Neural progenitor cell (in vitro differentiated cells): ENCODE data around the gene B3GALT5.

Experiments
- CTCF ChIP-seq: fragments of 200-600 bp; sonication (generic); IDR thresholded peaks from 2 replicates; pipeline ENCODE4 v1.5.1; 2017; ENCODE audit warnings: antibody characterized with exemption, mild to moderate bottlenecking
- EZH2 ChIP-seq: fragments of 200-600 bp; sonication (generic); IDR thresholded peaks from 2 replicates; pipeline ENCODE4 v1.6.1; 2017; ENCODE audit warnings: antibody characterized with exemption, mild to moderate bottlenecking, moderate library complexity

GRCh38 chr21:39595465-39595864 is 17.3 kb upstream of the B3GALT5 start:
- TF ChIP-seq CTCF (no peak), EZH2 (no peak)
